HG03064 (cell line): Measurements from ENCODE around the gene DAB2IP.
A peak's percentile ranks its signal among the peaks of the same experiment; 100 is the strongest.

Source experiments
- ATAC-seq: cut with Tn5 transposase; IDR thresholded peaks from one replicate; pipeline ENCODE4 v1.9.1; 2021; ENCODE audit warnings: low read depth; ENCODE audit not compliant: unreplicated experiment

Gene DAB2IP

GRCh38 chr9:121699571-121700164, 48.2 kb downstream of the DAB2IP start:
- peak; percentile 27 for ATAC-seq

DNA sequence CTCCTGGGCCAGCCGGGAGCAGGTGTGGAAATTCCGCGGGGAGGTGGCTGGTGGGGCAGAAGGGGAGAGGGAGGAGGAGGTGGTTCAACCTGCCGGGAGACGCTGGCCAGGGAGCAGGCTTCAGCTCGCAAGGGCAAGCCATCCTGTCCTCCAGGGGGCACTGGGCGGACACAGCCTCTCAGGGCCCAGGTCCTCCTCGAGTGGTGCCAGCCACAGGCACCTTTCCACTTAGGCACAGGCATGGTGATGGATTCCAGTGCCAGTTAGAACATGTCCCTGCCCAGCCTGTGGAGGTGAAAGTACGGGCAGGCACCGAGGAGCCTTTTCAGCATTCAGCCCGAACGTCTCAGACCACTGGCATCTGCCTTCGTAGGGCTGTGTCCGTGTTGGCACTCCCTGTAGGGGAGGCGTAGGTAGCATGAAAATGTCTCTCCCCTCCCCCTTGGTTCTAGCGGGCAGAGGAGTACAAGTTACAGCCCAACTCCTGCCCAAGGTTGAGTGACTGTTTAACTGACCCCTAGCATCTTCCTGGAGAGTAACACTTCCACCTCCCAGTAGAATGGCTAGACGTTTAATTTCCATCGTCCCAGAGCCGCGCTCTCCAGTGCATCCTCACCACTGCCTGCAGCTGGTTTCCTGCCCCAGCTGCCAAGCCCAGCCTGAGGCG, 48.9 kb downstream of the DAB2IP start:
- ATAC-seq = no peak

DNA sequence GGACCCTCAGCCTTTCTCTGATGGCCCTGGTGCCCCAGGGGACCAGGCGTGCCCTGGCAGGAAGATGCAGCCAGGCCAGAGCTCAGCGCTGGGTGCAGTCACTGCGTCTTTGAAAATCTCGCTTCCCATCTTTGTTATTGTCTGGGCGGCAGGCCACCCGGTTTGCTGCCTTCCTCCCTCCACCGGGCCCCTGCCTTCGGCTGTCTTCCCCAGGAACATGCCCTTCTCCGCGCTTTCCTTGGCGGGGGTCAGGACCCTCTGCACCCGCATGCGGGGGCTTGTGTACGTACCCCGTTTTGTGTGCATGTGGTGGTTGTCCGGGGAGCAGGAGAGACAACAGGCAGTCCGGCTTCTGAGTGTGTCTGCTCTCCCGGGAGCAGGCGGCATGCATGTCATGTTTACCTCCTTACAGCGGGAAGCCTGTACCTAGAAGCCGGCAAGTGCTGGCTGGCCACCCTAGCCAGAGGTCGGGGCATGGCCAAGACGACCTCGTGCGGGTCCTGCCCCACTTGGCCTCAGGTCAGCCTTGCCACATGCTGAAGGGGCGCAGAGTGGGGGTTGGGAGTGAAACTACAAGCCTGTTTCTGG, 49.5 kb downstream of the DAB2IP start:
- ATAC-seq = no peak

GRCh38 chr9:121701736-121702261, 50.4 kb downstream of the DAB2IP start:
- no peak for ATAC-seq

DNA sequence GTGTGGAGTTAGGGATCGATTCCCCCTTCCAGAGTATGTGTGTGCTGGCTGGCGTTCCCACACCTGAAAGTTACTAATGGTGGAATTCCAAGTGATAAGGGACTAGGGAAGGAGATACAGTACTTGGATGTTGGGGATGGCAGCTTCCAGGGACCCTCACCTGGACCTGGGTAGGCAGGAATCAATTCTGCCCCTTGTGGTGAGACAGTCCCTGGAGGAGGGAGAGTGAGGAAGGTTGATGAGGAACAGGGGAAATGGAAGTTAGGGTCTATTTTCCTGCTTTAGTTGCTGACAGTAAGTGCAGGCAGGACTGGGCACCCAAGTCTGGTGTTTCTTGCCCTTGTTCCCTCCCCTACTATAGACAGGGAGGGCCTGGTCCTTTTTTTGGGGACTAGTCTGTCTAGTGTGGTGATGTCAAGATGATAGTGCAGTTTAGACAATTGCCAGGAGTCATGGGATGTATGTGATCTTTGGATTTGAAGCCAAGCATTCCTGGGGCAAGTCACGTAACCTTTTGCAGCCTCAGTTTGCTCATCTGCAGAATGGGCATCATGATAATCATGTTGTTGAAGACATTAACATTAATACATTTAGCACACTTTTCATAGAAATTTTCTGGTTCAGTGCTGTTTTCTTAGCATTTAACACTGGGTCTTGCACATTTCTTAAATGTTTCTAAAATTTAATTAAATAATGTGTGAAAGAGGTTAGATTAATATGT, 51.7 kb downstream of the DAB2IP start:
- ATAC-seq = no peak

DNA sequence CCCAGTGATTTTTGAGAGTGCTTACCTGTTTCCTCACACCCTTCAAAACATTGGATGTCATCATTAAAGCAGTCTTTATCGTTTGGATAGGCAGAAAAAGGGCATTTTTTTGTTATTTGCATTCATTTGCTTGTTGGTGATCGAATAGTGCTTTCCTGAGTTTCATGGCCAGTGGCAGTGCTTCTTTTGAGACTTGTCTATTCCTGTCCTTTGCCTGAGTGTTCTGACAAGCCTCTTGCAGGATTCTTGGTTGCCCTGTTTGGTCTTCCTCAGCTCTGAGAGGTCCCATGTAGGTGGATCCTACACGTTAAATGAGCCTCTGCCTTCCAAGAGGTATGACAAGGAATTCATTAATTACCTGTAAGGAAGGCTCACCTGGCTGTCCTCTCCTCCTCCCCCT, 52.8 kb downstream of the DAB2IP start:
- no peak for ATAC-seq

DNA sequence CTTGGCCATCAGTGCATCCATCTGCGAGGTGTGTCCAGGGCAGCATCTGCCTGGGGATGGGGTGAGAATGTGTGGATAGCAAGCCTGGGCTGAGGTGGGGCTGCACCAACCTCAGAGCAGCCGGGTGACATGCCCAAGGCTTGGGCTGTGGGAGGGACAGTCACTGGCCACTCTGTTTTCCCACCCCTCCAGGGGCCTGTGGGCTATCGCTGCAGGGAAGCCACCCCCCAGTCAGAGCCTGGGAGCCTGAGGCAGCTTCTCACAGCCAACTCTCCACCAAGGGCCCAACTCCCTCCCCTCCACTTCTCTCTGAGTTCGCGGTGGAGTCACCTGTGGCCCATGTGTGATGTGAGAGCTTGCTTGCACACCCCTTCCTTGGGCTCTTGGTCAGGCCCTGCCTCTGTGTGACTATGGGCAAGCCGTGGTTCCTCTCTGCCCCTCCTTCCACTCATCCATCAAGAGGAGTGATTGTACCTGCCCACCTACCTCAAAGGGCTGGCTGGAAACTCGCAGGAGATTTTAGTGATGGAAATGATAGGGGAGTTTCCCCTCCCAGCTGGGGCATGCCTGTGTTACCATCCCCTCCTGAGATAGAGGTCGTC, 54.8 kb downstream of the DAB2IP start:
- no peak for ATAC-seq

DNA sequence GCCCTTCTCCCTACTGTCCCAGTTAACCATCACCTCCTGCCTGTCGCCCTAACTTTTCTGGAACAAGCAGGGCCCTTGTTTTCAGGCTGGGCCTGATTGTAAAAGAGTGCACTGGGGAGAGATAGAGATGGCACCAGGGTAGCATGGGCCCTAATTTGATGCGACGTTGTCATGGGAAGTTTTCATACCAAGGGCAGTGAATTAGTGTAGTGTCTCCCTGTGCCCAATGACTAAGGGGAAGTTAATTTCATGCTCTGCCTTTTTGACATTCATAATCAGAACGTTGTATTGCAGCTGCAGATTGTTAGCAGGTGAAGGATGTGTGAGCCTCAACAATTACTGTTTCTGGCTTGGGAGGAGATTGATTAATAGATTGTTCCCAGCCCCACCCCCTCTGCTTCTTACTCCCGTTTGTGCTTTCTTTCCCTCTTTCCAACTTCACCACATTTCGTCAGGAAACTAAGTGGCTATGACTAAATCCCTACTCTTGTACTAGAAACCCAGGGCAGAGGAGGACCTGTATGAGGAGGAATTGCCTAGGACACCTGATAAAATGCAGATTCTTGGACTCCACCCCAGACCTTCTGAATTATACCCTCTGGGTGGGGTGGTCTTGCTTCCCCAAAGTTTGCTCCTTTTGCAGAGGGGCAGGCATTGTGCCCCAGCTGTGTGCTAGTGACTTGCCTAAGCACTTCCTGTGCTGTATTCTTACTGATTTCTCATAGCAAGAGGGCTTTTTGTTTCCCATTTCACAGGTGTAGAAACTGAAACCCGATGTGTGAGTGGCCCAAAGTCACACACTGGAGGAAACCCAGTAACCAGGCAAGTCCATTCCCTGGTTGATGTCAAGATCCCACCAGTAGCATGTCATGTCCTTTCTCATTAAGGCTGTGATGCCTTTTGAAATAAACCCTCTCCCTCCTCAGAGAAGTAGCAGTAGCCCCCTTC, 56.3 kb downstream of the DAB2IP start:
- peak; percentile 96 for ATAC-seq

- ATAC-seq = no peak
Observed at GRCh38 chr9:121708768-121709488, 57.5 kb downstream of the DAB2IP start.

DNA sequence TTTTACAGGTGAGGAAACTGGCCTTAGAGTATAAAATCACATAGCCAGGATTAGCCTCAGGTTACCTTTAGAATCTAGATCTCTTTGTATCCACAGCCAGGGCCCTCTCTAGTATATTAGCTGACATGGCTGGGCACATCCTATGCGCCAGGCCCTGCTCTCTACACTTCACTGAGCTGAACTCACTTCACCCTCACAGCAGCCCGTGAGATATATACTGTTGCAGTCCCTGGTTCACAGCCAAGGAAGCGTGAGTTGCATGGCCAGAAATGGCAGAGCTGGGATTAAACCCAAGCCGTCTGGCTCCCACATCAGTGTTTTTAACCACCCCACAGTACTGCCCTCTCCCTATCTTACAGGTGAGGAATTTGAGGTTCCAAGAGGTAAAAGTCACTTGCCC, 58.4 kb downstream of the DAB2IP start:
- ATAC-seq = no peak

GRCh38 chr9:121711281-121711680, 59.8 kb downstream of the DAB2IP start:
- ATAC-seq = no peak

DNA sequence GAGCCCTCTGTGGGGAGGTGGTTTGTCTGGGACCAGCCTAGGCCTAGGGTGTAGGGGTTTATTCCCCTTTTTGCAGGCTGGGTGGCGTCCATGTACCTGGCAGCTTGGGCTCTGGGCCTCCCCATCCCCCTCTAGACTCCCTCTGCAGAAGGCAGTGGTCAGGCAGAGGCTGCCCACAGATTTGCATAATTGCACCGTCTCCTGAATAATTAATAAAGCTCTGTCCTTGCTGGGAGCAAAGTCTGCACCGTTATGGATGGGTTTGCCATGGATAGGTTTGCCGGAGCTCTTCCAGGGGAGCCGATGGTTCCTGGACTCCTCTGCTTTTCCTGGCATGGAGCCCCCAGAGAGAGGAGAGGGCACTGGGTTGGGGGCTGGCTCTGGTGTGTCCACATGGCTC, 60.4 kb downstream of the DAB2IP start:
- ATAC-seq = no peak

DNA sequence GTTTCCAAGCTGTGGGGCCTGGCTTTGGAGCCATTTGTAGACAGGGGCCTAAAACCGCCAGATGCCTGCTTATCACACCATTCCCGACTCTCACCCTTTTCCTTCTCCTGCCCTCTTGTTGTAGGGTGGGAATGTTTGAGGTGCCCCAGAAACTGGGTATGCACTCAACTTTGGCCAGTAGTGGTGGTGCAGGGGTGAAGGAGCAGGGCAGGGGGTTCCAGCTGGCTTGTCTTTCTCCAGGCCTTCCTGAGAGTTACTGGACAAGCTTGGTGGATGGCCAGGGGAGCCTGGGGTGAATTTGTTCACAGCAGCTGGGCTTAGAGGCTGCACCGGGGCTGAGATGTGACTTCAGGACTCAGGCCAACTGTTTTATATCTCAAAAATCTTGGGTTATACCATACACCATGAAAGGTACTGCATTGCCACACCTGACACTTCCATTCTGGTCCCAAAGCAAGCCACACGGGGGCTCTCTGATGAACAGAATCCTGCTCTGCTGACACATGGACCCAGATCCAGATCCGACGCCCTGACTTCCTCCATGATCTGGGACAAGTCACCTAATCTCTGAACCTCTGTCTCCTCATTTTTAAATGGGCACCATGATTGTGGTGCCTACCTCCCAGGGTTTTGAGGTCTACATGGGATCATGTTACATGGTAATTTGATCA, 62.1 kb downstream of the DAB2IP start:
- no peak for ATAC-seq

DNA sequence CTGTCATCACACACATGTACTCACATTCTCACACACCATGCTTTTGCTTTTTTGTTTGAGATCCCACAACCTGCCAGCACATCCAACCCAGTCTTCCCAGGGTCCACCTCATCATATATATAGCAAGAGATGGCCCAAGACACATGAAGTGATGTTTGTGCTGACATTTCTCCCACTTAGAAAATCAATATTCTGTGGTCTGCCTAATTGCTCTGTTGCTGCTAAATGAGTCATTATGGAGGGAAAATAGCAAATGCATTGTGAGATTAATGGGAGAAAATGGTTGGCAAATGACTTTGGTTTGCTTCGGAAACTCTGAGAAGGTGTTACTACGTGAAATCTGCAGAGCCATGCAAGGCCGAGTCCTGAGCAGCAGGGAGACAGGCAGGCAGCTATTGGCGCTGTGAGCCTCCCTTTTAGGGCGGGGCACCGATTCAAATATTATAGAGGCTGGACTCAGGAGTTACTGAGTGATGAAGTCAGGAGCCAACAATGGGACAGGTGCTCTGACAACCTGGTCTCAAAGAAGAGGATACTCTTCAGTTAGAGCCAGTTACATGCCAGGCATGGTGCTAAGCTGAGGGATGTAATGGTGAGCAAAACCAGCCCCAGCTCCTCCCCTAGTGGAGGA, 62.8 kb downstream of the DAB2IP start:
- no peak for ATAC-seq

DNA sequence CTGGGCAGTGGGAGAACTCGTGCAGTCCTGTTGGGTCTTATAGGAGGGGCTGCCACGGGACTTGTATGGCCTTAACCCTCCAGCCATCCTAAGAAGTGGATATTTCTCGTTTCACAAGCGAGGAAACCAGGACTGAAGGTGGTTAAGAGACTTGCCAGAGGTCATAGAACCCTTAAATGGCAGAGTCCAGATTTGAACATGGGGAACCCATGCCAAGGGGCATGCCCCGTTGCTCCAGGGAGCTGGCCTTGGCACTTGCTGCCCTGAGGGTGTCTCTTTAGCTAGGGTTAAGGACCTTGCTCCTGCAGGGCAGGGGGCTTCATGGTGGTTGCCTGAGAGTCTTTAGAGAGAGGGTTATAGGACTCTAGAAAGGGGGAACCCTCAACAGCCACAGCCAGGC, 63.4 kb downstream of the DAB2IP start:
- no peak for ATAC-seq

DNA sequence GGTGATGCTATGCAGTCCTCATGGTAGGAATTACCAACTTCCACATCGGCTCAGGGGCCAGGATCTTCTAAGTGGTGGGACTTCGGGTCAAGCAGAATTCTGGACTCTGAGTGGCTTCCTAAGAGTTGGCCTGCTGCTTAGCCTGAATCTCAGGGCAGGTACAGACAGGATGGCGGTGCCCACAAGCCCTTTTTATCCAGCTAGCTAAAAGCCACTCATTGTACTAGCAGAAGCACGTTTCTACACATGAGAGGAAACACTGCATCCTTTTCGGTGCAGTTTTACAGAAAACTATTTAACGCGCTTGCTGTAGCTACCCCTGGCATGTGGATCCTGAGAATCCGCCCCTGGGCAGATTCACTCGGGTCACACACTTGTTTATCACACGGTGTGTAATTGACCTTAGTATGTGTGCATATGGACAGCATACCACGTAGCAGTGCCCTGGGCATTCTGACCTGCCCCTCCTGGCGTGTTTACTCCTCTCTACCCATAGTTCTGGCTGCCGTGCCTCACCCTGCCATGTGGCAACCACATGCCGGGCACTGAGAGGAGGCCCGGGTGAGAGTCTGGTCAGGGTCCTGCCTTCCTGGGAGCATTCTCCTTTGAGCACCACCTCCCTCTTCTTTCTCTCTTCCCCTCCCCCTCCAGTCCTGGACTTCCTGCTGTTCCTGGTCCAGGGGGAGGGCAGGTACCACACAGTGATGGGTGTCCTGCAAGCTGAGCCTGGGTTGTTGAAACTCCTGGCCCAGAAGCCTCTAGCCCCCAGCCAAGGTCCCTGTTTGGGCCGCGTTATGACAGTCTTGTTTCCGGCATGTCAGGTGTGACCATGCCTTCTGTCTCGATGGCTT, 65.9 kb downstream of the DAB2IP start:
- ATAC-seq = no peak

- no peak for ATAC-seq
Observed at GRCh38 chr9:121718084-121718483, 66.7 kb downstream of the DAB2IP start.
